ENCODE measurements around the gene JAG1.

Gene JAG1

DNA sequence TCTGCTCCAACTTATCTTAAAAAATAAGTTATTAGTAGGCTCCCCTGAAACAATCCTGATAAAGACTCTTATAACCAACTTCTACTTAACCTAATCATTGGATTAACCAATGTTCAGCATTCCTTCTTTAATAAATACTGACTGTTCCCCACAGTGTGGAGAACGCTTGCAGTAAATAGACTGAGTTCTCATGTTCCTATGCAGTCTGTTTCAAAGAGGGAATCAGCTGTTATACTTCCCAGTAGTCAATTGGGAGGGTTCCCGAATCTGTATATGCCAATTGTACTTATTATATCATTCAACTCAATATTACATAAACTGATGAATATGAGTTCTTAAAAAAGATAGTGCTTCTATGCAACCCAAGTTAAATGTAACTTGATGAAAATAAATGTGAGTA lies 9.7 kb upstream of the JAG1 start:
- TF ChIP-seq, protein P1, sequence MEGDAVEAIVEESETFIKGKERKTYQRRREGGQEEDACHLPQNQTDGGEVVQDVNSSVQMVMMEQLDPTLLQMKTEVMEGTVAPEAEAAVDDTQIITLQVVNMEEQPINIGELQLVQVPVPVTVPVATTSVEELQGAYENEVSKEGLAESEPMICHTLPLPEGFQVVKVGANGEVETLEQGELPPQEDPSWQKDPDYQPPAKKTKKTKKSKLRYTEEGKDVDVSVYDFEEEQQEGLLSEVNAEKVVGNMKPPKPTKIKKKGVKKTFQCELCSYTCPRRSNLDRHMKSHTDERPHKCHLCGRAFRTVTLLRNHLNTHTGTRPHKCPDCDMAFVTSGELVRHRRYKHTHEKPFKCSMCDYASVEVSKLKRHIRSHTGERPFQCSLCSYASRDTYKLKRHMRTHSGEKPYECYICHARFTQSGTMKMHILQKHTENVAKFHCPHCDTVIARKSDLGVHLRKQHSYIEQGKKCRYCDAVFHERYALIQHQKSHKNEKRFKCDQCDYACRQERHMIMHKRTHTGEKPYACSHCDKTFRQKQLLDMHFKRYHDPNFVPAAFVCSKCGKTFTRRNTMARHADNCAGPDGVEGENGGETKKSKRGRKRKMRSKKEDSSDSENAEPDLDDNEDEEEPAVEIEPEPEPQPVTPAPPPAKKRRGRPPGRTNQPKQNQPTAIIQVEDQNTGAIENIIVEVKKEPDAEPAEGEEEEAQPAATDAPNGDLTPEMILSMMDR (IDR thresholded peaks at IDR 0.05; ENCODE audit: low read depth, low read length, missing control alignments): no peak
- no peak overlapping the region for H3K4me3 ChIP-seq (replicated peaks; ENCODE audit: low read depth, low read length)
- no peak for DNase-seq (ENCODE audit: extremely low read depth, low read depth)

DNA sequence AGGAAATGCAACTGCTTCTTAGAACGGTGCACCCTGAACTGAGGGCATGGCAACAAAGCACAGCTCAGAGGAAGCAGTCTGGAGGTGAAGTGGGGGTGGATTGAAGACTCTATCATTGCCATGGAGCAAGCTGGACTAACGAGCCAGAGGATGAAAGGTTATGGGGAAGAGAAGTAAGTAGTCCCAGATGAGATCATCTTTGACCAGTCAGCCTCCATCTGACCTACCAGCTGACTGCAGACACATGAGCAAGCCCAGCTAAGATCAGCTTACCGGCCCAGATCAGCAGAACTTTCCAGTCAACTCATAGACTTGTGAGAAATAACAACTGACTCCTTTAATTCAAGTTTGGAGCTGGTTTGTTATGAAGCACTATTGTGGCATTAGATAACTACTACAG lies 9.1 kb upstream of the JAG1 start:
- TF ChIP-seq, protein P1 (IDR thresholded peaks at IDR 0.05; ENCODE audit: low read depth, low read length, missing control alignments): no peak
- no peak for DNase-seq (ENCODE audit: extremely low read depth, low read depth)
- H3K4me3 ChIP-seq (replicated peaks; ENCODE audit: low read depth, low read length): no peak overlapping the region

DNA sequence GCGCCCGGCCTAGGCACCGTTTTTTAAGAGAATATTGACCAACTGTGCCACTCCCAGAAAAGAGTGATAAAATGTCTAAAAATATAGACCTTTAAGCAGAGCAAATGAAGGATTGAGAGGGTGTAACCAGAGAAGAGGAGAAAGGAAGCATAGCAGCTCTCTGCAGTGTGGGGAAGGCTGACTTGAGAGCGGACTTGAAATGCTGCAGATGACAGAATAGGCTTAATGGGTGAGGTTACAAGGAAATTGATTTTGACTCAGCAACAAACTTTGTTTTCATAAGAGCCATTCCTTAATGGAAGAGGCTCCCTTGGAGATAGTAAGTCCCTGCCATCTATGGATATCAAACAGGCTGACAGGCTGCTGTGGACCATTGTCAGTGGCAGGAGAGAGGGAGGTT lies 7.7 kb upstream of the JAG1 start:
- no peak overlapping the region for H3K4me3 ChIP-seq (replicated peaks; ENCODE audit: low read depth, low read length)
- TF ChIP-seq, protein P1 (IDR thresholded peaks at IDR 0.05; ENCODE audit: low read depth, low read length, missing control alignments): no peak
- DNase-seq (ENCODE audit: extremely low read depth, low read depth): no peak

DNA sequence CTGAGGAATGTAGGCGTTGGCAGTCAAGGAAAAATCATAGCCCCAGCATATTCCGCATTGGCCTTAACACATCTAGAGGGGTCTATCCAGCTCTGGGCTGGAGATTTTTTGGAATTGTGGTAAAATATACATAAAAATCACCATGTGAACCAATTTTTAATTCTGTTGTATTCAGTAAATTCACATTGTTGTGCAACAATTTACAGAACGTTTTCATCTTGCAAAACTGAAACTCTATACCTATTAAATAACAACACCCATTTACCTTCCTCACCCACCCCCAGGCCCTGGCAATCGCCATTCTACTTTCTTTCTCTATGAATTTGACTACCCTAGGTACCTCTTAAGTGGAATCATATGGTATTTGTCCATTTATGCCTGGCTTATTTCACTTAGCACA lies 6.8 kb upstream of the JAG1 start:
- H3K4me3 ChIP-seq (replicated peaks; ENCODE audit: low read depth, low read length): no peak overlapping the region
- DNase-seq (ENCODE audit: extremely low read depth, low read depth): no peak
- TF ChIP-seq, protein P1 (IDR thresholded peaks at IDR 0.05; ENCODE audit: low read depth, low read length, missing control alignments): no peak

DNA sequence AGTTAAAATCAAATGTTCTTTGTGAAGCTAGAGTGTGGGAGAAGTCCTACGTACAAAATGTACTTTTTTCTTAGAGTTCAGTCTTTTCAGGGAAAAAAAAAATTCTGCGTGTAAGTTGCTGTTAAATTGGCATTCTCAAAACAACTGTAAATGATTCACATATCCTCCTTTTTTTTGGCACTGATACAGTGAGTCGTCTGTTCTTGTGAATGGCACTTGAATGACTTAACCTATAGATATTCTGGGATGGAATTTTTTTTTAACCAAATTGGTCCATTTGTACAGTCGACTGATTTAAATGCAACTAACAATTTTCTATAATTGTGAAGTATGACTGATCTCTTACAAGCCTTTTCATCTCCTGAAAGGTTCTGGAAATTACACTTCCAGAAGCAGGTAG lies 5.5 kb upstream of the JAG1 start:
- TF ChIP-seq, protein P1 (IDR thresholded peaks at IDR 0.05; ENCODE audit: low read depth, low read length, missing control alignments): no peak

DNA sequence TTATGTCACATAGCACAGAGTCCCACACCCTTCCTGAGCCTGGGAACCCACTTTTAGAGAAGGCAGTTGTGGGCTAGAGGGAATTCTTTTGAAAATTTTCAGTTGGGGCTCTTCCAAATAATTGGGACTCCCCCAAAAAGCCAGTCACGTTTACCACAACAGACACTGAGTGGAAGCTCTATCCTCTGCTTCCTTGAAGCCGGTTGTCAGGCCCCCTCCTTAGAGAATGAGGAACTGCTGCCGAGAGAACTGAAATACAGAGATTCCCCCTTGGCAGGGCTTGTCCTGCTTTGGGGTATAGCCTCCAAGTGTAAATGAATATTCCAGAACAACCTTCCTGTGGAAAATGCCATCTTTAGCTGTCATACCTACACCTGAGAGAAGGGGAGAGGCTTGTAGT lies 2.7 kb upstream of the JAG1 start:
- TF ChIP-seq, protein P1 (IDR thresholded peaks at IDR 0.05; ENCODE audit: low read depth, low read length, missing control alignments): no peak
- H3K4me3 ChIP-seq (replicated peaks; ENCODE audit: low read depth, low read length): no peak overlapping the region
- no peak for DNase-seq (ENCODE audit: extremely low read depth, low read depth)

More for the DNA sequence above, 5.5 kb upstream of the JAG1 start:
- no peak for DNase-seq (ENCODE audit: extremely low read depth, low read depth)
- no peak overlapping the region for H3K4me3 ChIP-seq (replicated peaks; ENCODE audit: low read depth, low read length)

DNA sequence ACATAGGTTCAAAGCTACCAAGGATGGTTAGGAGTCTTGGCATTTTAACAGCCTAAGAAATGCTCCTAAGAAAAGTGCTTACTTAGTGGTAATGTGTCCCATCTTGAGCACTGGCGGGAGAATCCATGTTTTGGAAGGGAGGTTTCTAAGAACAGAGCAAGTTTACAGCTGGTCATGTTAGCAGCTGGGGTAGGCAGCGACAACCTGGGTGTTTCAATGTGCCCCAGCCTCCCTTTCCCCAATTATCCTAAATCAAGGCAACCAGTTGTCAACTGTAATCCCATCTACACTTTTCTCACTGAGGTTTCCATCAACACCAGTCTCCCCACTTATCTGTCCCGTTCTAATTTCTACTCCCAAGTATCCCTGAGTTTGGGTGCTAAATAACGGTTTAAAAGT lies 1.6 kb upstream of the JAG1 start:
- TF ChIP-seq, protein P1 (IDR thresholded peaks at IDR 0.05; ENCODE audit: low read depth, low read length, missing control alignments): no peak
- no peak overlapping the region for H3K4me3 ChIP-seq (replicated peaks; ENCODE audit: low read depth, low read length)
- no peak for DNase-seq (ENCODE audit: extremely low read depth, low read depth)
